GM12865 (cell line): ENCODE data around the gene PCBP4.

ENCODE experiments used
- DNase-seq: peaks from one replicate; pipeline ENCODE4 v3.0.0; 2010; ENCODE audit warnings: low read depth
- H3K4me3 ChIP-seq: 2 replicates; pipeline ENCODE4 v1.5.1; 2011; ENCODE audit warnings: mild to moderate bottlenecking, low read depth, low read length, control low read depth
- TF ChIP-seq, protein P1 (sequence below): IDR thresholded peaks from 2 replicates; pipeline ENCODE4 v1.5.1; 2011; ENCODE audit warnings: low read length, control low read depth, low read depth, inconsistent platforms; ENCODE audit not compliant: insufficient read depth; ENCODE audit errors: missing control alignments

PCBP4 gene

DNA sequence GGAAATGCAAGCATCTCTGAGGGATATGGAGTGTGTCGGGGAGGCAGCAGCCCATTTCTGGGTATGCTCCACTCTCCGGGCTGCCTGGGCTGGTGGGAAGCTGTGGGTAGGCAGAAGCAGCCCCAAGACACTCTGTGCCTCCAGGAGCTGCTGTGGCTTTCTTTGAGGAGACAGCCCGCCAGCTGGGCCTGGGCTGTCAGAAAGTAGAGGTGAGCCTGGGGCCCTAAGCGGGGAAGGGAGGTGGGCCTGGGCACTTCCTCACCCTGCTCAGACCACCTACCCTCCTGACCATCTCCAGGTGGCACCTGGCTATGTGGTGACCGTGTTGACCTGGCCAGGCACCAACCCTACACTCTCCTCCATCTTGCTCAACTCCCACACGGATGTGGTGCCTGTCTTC lies 17.8 kb upstream of the PCBP4 start:
- TF ChIP-seq, protein P1, sequence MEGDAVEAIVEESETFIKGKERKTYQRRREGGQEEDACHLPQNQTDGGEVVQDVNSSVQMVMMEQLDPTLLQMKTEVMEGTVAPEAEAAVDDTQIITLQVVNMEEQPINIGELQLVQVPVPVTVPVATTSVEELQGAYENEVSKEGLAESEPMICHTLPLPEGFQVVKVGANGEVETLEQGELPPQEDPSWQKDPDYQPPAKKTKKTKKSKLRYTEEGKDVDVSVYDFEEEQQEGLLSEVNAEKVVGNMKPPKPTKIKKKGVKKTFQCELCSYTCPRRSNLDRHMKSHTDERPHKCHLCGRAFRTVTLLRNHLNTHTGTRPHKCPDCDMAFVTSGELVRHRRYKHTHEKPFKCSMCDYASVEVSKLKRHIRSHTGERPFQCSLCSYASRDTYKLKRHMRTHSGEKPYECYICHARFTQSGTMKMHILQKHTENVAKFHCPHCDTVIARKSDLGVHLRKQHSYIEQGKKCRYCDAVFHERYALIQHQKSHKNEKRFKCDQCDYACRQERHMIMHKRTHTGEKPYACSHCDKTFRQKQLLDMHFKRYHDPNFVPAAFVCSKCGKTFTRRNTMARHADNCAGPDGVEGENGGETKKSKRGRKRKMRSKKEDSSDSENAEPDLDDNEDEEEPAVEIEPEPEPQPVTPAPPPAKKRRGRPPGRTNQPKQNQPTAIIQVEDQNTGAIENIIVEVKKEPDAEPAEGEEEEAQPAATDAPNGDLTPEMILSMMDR: no peak
- no peak for DNase-seq
- H3K4me3 ChIP-seq: no peak overlapping the region

DNA sequence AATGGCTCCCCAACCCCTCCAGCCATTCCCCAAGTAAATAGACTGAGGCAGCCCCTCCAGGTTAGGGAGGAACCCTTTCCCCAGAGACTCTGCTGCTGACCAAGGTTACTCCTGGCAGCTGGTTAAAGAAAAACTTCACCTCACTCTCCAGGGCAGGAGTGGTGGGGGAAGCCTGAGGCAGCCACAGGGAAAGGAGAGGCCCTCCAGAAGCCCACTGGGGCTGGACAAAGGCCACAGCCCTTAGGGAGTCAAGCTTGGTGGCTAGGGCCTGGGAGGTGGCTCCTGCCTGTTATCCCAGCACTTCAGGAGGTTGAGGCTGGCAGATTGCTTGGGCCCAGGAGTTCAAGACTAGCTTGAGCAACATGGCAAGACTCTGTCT lies 17.0 kb upstream of the PCBP4 start:
- no peak for DNase-seq
- TF ChIP-seq, protein P1: no peak
- no peak overlapping the region for H3K4me3 ChIP-seq

GRCh38 chr3:51983578-51984268 lies 16.5 kb upstream of the PCBP4 start:
- DNase-seq: no peak
- TF ChIP-seq, protein P1: no peak
- H3K4me3 ChIP-seq: peak overlapping the region; percentile 98

DNA sequence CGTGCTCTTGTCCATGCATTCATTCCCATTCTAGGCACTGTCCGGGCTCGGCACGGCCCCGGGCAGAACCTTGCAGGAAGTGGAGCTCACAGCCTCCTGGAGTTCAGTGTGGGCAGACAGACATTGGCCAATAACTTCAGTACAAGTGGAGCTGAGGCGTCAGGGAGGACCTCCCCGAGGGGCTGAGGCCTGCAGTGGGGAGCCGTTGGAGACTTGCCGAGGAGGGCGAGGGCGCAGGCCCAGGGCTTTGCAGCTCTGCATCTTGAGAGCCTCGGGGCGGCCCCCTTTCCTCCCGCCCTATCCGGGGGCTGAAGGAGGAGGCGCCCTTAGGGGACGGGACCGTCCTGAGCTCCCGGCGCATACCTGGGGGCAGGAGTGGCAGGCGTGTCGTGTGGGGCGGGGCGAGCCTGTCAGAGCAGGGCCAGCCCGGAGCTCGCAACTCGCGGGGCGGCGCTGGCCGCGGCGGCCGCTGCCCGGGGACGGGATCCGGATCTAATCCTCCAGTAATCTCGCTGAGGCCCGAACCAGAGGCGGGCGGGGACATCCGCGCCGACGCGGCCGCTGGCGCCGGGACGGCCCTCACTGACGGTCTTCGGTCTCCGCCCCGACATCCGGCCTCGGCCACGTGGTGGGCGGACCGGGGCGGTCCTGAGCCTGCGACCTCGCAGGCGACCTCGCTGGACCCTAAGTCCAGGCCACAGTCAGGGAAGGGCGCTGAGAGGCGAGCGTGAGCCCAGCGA lies 15.8 kb upstream of the PCBP4 start, which contains the start of gene ACY1:
ACY1 (plus strand) TSS at position 698 of the 740 bp plus-strand sequence. CDS start 530 bp downstream, outside the sequence.
- TF ChIP-seq, protein P1: no peak
- peak within 1 kb of the TSS; percentile 98 for H3K4me3 ChIP-seq
- peak; percentile 89 for DNase-seq

DNA sequence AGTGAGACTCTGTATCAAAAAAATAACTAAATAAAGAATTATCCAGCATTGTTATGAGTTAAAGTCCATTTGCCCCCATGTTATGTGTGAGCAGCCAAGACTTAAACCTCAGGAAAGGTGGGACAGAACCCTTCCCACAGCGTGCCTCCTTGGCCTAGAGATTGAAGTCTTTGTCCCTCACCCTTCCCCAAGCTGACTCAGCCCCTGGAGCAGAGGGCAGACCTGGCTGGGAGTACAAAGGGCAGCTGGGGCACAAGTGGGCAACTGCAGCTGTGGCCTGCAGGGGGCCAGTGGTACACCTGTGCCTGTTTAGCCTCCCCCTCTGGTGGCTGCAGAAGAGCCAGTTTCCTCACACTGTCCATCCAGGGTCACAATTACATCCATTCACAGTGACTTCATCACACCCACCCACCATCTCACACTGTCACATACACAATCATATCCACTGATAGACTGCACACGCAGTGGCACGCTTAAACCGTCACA lies 15.1 kb upstream of the PCBP4 start:
- TF ChIP-seq, protein P1: peak; percentile 79
- DNase-seq: peak; percentile 80

GRCh38 chr3:51980253-51980652 lies 13.0 kb upstream of the PCBP4 start:
- no peak for DNase-seq
- H3K4me3 ChIP-seq: no peak overlapping the region
- TF ChIP-seq, protein P1: no peak

More for the DNA sequence above, 15.1 kb upstream of the PCBP4 start:
- H3K4me3 ChIP-seq: peak overlapping the region; percentile 98
